ENCODE results near the gene PPFIBP2.
"Not testable (repeated sequence)": the region's sequence is repeated elsewhere in the genome, so short reads cannot be mapped to it uniquely, and the experiment has no call there.

PPFIBP2 gene

GRCh38 chr11:7639643-7640025, 125.8 kb downstream of the PPFIBP2 start:
- DNase-seq, result no peak

DNA sequence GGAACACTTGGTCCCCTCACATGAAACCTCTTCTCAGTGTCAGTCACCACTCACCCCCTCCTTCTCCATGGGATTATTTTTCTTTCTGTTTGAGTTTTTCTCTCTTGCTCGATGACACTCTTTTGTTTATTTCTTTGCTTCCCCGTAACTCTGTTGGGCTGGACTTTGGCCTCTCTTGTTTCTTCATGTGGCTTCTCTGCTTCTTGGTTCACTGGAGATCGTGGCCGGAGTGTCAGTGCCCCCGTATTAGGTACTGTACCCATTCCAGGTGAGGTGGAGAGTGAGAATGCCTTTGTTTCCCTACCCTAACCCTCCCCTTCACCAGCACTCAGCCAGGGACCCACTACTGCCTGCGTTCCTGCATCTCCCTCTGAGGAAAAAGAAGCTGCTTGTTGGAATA, 127.0 kb downstream of the PPFIBP2 start:
- DNase-seq, result no peak

DNA sequence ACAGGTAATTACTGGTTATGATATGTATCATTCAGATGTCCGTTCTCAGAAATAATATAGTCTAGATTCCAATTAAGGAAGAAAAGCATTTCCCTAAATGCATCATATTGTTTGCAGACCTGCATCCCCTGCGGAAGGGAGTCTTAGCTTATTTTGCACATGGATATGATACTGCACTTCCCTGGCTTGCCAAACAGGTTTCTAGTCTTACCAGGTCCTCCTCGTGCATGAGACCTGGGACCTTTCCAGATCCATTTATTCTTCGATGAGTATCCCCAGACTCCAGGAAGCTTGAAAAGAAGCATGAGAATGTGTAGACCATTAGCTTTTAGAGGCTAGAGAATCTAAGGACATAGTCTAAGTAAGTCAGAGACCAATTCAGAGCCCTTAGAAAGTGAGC, 128.9 kb downstream of the PPFIBP2 start:
- DNase-seq, result no peak

DNA sequence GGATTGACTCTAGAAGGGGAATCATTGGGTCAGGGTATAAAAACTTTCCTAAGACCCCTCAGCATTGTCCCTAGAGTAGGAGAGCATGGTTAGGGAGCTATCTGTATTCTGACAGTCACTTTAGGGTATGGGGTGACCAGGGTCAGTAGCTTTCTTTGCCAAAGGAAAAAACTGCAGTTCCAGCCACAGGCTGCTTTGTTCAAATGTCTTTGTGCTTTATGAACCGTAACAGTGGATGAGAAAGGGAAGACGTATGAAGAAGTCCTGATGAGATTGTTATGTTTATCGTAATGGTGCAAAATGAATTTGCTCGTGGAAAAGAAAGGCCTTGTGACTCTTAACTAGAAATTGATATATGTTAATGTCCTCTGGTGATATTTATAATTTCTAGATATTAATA, 129.5 kb downstream of the PPFIBP2 start:
- DNase-seq, result no peak

- no peak for DNase-seq
Observed at GRCh38 chr11:7645206-7645605, 131.4 kb downstream of the PPFIBP2 start.

- DNase-seq, result no peak
Observed at GRCh38 chr11:7646866-7647265, 133.1 kb downstream of the PPFIBP2 start.

GRCh38 chr11:7648264-7648663, 134.5 kb downstream of the PPFIBP2 start:
- no peak for DNase-seq

DNA sequence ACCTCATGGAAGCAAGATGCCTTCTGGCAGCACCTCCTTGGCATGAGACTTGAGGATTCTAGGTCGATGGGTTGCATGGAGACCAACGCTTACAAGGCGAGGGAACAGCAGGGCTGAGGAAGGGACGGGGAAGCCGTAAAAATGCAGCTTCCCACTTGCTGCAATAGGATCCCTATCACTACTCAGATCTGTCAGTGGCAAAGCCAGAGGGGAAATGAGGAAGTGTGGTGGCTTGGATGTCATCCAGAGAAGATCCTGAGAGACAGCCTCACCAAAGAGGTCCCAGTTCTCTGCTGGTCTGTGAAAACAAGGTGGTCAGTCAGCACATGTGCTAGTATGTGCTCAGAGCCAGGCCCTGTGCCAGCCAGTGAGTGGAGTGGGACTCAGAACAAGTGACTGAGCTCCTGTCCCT, 137.3 kb downstream of the PPFIBP2 start:
- peak; percentile 84 for DNase-seq

DNA sequence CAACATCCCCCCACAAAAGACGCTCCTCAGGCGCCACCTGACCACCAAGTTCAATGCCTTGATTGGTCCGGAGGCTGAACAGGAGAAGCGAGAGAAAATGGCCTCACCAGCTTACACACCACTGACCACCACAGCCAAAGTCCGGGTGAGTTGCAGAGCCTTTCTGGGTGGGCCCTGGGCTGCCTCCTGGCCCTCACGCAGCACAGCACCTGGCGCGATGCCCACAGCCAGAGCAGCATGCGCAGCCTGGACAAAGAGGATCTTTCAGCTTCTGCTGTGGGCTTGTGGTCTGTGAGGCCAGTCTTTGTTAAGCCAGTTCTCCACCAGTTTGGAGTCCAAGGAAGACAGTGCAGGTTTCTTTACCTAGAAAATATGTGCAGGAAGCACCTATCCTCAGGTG, 137.9 kb downstream of the PPFIBP2 start:
- DNase-seq, result no peak

- no peak for DNase-seq
Observed at GRCh38 chr11:7654195-7654705, 140.5 kb downstream of the PPFIBP2 start.

DNA sequence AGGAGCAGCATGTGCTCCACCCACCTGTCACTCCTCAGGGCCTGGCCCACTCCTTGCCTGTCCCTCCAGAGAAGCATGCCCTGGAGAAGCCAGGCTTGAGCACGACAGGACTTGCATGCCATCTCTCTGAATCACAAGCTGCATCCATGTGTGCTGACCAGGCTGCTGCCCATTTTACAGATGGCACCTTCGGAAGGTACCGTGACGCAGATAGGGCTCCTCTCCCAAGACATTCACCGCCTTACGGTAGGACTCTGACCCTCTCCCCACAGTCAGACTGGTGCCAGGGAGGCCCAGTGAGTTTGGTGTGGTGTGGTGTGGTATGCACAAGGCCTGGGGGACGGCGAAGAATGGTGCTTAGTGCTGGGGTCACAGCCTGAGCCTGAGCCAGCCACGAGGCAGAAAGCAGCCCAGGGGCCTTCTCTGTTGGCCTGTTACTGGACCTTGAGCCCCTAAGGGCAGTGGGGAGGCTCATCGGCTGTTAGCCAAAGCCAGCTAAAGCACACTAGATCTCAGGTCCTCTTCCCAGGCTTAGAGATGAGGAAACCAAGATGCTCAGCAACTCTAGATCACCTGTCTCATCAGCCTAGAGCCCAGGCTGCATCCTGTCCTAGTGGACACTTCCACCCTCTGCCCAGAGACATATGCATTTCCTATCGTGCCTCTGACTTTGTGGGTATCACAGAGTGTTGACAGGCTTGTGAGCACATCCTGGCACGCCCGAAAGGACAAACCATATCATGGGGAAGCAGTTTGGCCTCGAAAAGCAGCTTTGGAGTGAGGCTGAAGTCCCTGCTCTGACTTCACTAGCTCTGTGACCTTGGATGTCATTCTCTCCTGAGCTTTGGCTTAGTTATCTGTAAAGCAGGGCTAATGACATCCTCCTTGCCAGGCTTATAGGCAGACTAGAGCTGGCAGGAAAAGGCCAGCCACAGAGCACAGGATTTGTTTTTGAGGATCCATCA, 141.7 kb downstream of the PPFIBP2 start:
- DNase-seq, result no peak

DNA sequence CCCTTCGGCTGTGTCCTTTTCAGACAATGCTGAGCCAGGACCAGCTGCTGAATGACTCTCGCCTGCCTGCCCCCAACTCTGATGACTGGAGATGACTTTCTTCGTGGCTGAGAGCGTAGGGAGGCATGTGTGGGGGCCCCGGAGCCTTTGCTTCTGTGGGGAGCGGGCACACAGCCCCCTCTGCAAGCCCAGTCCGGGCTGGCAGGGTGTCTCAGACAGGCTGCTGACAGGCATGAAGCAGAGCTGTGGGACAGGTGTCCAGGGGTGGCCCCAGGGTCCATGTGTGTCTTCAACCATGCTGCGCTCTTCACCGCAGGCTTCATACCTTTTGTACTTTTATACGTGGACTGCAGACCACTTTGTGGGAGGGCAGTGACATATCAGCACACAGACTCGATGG, 142.9 kb downstream of the PPFIBP2 start:
- DNase-seq, result no peak

DNA sequence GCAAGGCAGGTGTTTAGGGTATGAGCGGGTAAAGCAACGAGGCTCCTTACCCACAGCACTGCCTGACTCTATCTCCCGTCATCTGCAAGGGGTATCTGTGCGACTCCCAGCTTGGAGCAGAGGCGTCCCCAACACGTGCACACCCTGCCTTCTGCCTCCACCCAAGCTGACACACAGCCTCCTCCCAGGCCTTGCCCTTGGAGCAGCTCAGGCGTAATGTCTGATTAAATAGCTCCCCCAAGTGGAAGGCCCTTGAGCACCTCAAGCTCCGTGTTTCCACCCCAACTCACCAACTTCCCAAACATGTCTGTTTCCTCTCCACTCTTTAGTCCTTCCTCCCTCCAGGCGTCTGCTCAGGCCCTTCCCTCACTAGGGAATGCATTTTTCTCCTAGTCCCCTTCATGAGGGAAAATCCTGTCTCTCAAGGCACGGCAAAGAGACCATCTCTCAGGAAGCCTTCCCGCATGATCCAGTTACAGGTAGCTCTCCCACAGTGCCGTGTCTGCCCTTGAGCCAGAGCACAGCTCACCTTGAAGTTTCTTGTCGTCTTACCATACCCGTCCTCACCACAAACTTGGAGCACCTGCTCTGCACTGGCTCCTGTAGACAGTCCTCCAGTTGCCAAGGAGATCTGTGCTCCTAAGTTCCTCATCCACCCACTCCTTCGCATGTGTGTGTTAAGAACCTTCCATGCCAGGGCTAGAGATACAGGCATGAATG, 143.7 kb downstream of the PPFIBP2 start:
- peak; percentile 72 for DNase-seq

DNA sequence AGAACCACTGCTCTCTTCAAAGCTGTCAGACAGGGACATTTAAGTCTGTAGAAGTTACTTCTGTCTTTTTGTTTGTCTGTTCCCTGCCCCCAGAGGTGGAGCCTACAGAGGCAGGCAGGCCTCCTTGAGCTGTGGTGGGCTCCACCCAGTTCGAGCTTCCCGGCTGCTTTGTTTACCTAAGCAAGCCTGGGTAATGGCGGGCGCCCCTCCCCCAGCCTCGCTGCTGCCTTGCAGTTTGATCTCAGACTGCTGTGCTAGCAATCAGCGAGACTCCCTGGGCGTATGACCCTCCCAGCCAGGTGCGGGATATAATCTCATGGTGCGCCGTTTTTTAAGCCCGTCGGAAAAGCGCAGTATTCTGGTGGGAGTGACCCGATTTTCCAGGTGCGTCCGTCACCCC, 149.7 kb downstream of the PPFIBP2 start:
- DNase-seq, result not testable (repeated sequence)

GRCh38 chr11:7664867-7665266, 151.1 kb downstream of the PPFIBP2 start:
- no peak for DNase-seq

GRCh38 chr11:7665473-7666291, 151.9 kb downstream of the PPFIBP2 start:
- DNase-seq, result peak; percentile 81

GRCh38 chr11:7666292-7666866, 152.6 kb downstream of the PPFIBP2 start:
- DNase-seq, result no peak

GRCh38 chr11:7667460-7667859, 153.7 kb downstream of the PPFIBP2 start:
- DNase-seq, result no peak

GRCh38 chr11:7668464-7668863, 154.7 kb downstream of the PPFIBP2 start:
- DNase-seq, result no peak

- DNase-seq, result no peak
Observed at GRCh38 chr11:7668911-7669310, 155.1 kb downstream of the PPFIBP2 start.

DNA sequence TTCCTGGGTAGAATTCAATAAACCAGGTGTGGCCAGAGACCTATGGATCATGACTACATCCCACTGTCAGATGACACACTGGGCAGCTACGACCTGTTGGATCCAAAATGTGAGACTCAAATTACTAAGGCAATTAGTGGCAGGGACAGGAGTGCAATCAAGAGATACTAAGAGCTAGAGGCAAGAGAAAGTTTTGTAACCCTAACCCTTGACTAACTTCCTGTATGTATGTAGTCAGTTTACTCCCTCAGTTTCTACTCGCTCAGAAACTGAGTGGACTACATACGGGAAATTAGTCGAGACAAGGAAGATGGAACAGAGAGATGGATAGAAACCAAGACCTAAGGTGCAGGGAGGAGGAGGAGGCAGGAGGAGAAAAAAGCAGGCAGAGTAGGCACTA, 156.8 kb downstream of the PPFIBP2 start:
- no peak for DNase-seq

- no peak for DNase-seq
Observed at GRCh38 chr11:7671347-7672215, 157.8 kb downstream of the PPFIBP2 start.
